NCI-H2107 (cell line): Measurements from ENCODE around the gene TSPAN32.
"Not testable (repeated sequence)": the region's sequence is repeated elsewhere in the genome, so short reads cannot be mapped to it uniquely, and the experiment has no call there.

Source experiments
- DNase-seq: peaks from one replicate; lab custom pipeline; 2025; lab: John Stamatoyannopoulos, UW

The TSPAN32 gene

GRCh38 chr11:2342981-2343380, 41.2 kb downstream of the TSPAN32 start:
- DNase-seq: no peak

GRCh38 chr11:2343502-2343901, 41.7 kb downstream of the TSPAN32 start:
- DNase-seq: no peak

DNA sequence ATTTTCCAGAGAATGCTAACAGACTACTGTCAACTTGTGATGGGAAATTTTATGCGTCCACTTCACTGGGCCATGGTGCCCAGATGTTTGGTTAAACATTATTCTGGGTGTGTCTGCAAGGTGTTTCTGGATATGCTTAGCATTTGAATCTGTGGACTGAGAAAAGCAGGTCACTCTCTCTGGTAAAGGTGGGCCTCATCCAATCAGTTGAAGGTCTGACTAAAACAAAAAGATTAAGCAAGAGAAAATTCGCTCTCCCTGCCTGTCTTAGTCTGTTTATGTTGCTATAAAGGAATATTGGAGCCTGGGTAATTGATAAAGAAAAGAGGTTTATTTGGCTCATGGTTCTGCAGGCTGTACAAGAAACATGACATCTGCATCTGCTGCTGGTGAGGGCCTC, 43.2 kb downstream of the TSPAN32 start:
- DNase-seq: no peak

GRCh38 chr11:2346014-2346413, 44.2 kb downstream of the TSPAN32 start:
- DNase-seq: no peak

DNA sequence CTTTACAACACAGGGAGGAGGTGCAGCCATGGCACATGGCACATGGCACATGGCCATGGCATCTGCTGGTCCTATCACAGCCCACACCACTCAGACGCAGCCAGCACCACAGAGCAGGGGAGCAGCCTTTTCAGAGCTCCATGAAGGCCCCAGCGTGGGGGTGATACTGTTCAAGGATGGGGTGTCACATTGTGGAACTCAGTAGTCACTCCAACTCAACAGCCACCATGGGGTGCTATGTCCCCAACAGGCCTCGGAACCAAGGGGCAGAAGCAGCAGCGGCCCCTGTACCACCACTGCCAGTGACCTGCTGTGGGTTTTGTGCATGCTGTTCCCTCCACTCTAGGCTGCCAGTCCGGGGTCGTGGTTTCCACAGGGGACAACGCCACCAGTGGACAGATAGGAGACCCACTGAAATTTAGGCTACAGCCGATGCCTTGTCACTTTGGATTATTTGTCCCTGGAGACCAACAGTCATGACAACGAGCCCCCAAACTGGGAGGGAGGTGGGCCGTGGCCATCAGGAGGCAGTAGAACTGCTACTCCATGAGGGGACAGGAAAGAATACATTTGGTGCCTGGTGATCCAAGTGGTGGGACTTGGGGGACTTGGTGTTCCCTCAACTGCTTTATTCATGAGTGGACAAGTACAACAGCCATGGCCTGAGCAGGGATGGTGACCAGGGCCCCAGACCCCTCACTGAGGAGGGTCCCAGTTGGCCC, 44.9 kb downstream of the TSPAN32 start:
- DNase-seq: no peak

GRCh38 chr11:2347308-2347830, 45.6 kb downstream of the TSPAN32 start:
- no peak for DNase-seq

DNA sequence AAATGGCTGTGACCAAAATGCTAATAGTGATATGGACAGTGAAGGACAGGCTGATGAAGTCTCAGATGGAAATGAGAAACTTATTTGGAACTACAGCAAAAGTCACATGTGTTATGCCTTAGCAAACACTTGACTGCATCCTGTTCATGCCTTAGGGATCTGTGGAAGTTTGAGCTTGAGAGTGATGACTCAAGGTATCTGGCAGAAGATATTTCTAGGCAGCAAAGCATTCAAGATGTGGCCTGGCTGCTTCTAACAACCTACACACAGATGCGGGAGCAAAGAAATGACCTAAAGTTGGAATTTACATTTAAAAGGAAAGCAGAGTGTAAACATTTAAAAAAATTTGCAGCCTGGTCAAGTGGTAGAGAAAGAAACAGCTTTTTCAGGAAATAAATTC, 47.2 kb downstream of the TSPAN32 start:
- no peak for DNase-seq

DNA sequence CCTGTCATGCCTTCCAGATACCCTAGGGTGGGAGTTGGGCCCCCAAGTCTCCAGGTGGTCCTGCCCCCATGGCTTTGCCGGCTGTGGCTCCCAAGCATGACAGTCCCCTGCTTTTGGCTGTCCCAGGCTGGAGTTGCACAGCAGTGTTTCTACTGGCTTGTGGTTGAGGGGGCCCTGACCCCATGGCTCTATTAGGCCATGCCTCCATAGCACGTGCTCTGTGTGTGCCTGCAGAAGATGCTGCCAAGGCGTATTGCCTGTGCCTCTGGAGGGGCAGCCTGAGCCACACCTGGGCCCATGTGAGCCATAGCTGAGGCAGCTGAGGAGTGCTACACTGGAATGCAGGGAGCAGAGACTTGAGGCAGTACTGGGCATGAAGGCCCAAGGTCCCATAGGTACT, 49.9 kb downstream of the TSPAN32 start:
- DNase-seq: no peak

DNA sequence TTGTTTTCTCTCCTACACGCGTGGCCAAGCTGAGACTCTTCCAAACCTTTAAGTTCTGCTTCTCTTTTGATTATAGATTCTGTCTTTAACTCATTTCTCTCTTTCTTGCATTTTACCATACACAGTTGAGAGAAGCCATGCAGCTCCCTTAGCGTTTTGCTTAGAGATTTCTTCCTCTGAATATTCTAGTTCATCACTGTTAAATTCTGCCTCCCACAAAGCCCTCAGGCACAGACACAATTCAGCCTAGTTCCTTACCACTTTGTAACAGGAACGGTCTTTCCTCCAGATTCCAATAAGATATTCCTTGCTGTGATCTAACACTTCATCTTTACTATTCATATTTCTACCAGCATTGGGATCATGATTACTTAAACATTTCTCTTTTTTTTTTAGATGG, 50.6 kb downstream of the TSPAN32 start:
- DNase-seq: no peak

DNA sequence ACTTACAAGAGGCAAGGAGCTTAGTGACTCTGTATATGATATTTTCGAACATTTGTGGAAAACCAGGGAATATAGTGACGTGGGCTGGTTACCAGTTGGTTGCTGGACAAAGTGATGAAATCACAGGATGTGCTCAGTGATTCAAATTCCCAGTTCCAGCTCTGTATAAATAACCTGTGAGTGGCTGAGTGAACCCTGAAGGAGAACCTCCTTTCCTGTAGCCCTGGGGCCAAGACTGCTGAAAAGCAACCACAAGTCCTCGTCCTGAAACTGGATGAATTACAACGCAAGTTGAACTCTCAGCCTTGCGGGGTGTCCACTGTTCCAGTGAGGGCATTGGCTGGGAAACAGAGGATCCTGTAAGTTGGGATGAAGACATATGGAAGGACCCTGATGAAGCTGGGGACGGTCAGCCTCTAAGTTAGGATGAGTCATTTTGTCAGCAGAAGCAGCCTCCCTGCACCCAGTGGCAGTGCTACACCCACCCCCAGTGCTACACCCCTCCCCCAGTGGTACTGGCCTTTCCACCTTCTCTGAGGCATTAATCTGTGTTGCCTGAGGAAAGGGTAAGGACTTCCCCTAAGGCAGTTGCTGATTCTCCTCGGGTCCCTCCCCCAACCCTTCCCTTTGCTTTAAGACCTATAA, 53.3 kb downstream of the TSPAN32 start:
- no peak for DNase-seq

DNA sequence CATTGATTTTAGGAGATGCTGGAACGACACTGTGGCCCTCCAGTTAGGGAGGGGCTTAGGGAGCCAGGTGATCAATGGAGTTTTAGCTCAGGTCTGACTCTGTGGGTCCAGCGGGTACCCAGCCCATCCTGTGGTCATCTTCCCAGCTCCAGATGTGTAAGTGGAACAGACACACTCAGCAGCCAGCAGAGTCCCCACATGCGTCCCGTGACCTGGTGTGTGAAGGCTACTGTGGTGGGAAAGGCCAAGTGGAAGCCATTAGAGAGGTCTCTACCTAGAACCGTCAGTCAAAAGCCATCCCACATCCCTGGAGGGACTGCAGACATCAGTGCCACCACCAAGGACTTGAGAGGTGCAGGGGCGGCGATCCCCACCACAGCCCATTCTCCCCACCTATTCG, 55.4 kb downstream of the TSPAN32 start:
- no peak for DNase-seq

- DNase-seq: not testable (repeated sequence)
Measured at GRCh38 chr11:2357651-2358050, 55.8 kb downstream of the TSPAN32 start.

- DNase-seq: no peak
Measured at GRCh38 chr11:2358754-2359442, 57.1 kb downstream of the TSPAN32 start.

DNA sequence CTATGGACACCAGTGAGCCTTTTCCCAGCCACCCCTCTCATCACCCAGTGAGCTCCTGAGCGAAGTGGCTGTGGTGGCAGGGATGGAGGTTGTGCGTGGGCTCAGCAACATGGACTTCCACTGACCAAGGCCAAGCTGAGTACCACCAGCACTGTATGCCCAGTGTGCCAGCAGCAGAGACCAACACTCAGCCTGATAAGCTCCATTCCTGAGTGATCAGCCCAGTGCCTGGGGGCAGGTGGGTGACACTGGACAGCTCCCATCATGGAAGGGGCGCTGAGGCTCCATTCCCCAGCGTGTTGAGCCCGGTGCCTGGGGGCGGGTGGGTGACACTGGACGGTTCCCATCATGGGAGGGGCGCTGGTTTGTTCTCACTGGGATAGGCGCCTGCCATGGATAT, 57.7 kb downstream of the TSPAN32 start:
- DNase-seq: no peak

DNA sequence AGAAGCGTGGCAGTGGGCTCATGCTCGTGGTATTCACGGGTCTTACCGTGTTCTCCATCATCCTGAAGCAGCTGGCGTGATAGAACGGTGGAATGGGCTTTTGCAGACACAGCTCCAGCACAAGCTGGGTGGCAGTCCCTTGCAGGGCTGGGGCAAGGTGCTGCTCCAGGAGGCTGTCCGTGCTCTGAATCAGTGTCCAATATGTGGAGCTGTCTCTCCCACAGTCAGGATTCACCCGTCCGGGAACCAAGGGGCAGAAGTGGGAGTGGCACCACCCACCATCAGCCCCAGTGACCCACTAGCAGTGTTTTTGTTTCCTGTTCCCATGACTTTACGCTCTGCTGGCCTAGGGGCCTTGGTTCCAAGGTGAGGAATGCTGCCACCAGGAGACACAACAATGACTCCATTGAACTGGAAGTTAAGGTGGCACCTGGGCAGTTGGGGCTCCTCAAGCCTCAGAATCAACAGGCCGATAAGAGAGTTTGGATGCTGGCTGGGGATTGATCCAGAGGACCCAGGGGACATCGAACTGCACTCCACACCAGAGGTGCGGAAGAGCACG, 58.3 kb downstream of the TSPAN32 start:
- DNase-seq: no peak

- no peak for DNase-seq
Measured at GRCh38 chr11:2361565-2361964, 59.8 kb downstream of the TSPAN32 start.

DNA sequence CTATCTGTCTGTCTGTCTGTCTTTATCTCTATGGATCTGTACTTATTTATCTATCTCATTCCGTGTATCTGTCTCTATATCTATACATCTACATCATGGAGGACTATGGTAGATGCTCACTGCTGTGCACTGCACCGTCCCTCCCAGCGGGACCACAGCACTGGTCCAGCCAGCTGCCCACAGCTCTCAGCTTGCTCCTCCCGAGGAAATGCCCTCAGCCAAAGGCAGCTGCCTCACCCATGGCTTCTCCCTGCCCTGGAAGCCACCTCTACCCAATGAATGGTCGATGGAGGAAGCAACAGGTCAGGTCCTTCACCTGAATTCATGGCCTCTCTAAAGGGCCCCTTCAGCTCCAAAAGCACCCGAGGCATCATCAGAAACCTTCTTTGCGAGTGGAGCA, 60.6 kb downstream of the TSPAN32 start:
- no peak for DNase-seq

GRCh38 chr11:2363130-2363529, 61.3 kb downstream of the TSPAN32 start:
- DNase-seq: no peak

GRCh38 chr11:2363577-2364370, 62.0 kb downstream of the TSPAN32 start:
- DNase-seq: no peak

GRCh38 chr11:2364386-2364785, 62.6 kb downstream of the TSPAN32 start:
- not testable (repeated sequence) for DNase-seq

DNA sequence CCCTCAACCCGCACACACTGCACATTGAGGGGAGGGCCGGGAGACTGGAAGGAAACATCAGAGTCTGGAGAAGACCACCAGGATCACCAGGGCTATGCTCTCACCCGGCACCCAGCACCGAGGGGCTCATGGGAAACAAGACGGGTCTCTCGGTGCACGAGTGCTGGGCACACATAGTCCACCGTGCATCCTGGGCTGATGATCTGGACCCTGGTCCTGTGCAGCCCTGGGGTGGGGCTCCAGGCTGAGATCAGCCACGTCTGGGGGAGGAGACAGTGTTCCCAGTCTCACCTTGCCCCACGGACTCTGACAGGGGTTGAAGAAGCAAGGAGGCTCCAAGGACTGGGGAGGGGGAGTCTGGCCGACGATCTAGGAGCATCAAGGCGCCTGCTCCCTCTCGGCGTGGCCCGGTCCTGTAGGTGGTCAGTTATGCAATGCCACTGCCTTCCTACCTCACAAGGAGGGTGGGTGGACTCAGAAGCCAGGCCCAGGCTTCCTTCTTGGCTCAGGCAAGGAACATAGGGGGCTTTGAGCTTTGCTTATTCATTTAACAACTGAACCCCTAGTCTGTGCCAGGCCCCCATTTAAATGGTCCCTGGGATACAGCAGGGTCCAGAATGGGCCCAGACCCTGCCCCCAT, 63.9 kb downstream of the TSPAN32 start:
- no peak for DNase-seq
